Ovary (tissue), 3 donors: ENCODE measurements around the gene WDR4.

Source experiments
- EP300 ChIP-seq: sonication (generic); formaldehyde crosslinking; IDR thresholded peaks from one replicate; pipeline ENCODE4 v1.6.1; 2017; ENCODE audit warnings: antibody characterized with exemption
- TF ChIP-seq, protein P1 (sequence below), 3 donors: fragments of 450-650 bp in 2 of 3; fragments of 200-600 bp in 1 of 3; IDR thresholded peaks; one replicate each; pipeline versions ENCODE4 v1.5.1 to v1.8.0; 2016 to 2022; ENCODE audit warnings: antibody characterized with exemption in 3 of 3, mild to moderate bottlenecking in 1 of 3
- donor health status: DM: no; HTN: no; CAD: no.

DNA sequence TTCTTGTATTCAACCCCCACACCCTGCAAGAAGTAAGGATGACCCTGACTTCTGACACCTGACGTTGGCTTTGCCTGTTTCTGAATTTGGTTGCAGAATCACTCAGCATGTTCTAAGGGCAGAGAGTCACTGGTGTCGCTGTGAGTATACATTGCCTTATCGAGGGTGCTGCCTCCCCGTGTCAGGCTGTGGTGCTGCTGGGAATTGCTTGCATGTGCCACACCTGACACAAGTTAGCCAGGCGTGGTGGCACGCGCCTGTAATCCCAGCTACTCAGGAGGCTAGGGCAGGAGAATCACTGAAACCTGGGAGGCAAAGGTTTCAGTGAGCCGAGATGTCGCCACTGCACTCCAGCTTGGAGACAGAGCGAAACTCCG is 45.9 kb downstream of the WDR4 start:
- TF ChIP-seq, protein P1, sequence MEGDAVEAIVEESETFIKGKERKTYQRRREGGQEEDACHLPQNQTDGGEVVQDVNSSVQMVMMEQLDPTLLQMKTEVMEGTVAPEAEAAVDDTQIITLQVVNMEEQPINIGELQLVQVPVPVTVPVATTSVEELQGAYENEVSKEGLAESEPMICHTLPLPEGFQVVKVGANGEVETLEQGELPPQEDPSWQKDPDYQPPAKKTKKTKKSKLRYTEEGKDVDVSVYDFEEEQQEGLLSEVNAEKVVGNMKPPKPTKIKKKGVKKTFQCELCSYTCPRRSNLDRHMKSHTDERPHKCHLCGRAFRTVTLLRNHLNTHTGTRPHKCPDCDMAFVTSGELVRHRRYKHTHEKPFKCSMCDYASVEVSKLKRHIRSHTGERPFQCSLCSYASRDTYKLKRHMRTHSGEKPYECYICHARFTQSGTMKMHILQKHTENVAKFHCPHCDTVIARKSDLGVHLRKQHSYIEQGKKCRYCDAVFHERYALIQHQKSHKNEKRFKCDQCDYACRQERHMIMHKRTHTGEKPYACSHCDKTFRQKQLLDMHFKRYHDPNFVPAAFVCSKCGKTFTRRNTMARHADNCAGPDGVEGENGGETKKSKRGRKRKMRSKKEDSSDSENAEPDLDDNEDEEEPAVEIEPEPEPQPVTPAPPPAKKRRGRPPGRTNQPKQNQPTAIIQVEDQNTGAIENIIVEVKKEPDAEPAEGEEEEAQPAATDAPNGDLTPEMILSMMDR (IDR thresholded peaks at IDR 0.05) = no peak
- no peak for TF ChIP-seq EP300
